Measurements from ENCODE around the gene FETUB. TPM values are rescaled to one million over a fixed set of nuclear protein-coding genes. Genes with fewer than 3 reads are reported as not detected.
A peak's percentile ranks its signal among the peaks of the same experiment; 100 is the strongest.

The FETUB gene
- total RNA-seq (not detected), polyA plus RNA-seq (not detected)

GRCh38 chr3:186639778-186640472 lies at the start of gene FETUB:
TSS of gene FETUB (plus strand) at chr3:186640399. CDS start at chr3:186640461, 62 bp downstream.
- Histone ChIP-seq H3K36me3 (ENCODE audit: control insufficient read depth, insufficient read depth, low read length) (no peaks in the 10 kb centered on the region), H3K4me3 (ENCODE audit: low read depth, low read length) (no peak within 1 kb of the TSS), H3K4me1 (ENCODE audit: control insufficient read depth, insufficient read depth, low read length, poor library complexity, severe bottlenecking) (no peaks in the 10 kb centered on the region), H3K27me3 (ENCODE audit: control insufficient read depth, insufficient read depth, low read length) (peaks cover 17% of the 10 kb centered on the region), H3K9me3 (ENCODE audit: control insufficient read depth in 2 of 2, low read length in 2 of 2) (no peaks in the 10 kb centered on the region), H3K27ac (ENCODE audit: insufficient read depth, low read length, poor library complexity, severe bottlenecking) (no peak within 1 kb of the TSS)
- Mint-ChIP-seq H3K27me3 (peaks cover 44% of the 10 kb centered on the region), H3K9me3 (peaks cover 0 to 1% (median 0%) of the 10 kb centered on the region in 7 donors), H3K27ac (no peak within 1 kb of the TSS), H3K36me3 (no peaks in the 10 kb centered on the region), H3K4me3 (no peak within 1 kb of the TSS), H3K4me1 (no peaks in the 10 kb centered on the region)
- ATAC-seq (ENCODE audit: low read depth in 2 of 2) (no peak), DNase-seq (no peak)

DNA sequence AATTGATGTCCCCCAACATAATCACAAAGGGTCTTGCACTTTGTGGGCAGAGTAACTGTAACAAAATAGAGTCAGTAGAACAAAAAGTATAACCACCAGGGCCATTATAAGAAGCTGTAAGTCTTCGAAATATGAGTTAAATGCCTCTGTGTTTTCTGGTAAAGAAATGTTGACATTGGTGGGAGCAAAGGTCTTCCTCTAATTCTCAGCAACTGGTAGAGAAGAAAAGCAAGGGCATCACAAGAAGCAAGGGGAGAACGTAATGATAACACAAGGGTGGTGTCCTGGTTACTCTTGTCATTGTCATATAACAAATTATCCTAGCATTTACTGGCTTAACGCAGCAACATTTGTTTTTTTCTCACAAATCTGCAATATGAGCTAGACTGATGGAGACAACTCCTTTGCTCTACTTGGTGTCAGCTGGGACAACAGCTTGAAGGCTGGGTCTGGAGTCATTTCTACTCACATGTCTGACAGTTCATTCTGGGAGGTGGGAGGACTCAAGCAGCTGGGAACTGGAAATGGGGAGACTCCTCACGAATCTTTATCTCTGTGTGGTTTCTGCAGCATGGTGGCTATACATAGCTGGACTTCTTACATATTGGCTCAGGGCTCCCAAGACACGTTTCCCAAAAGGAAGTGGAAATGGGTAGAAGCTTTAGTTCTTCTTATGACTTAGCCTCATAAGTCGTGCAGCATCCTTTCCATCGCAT lies 49.5 kb upstream of the FETUB start:
- peak overlapping the region; percentile 77 to 90 (median 86) for H3K27ac Mint-ChIP-seq
- H3K9me3 Mint-ChIP-seq, result no peaks in the 10 kb centered on the region
- H3K4me3 Mint-ChIP-seq, result no peak overlapping the region
- H3K36me3 Mint-ChIP-seq, result peaks cover 4% of the 10 kb centered on the region
- ATAC-seq (ENCODE audit: low read depth in 2 of 2) (no peak), DNase-seq (no peak)
- Histone ChIP-seq H3K27ac (ENCODE audit: insufficient read depth, low read length, poor library complexity, severe bottlenecking) (peak overlapping the region; percentile 51), H3K4me3 (ENCODE audit: low read depth, low read length) (no peak overlapping the region), H3K9me3 (ENCODE audit: control insufficient read depth in 2 of 2, low read length in 2 of 2) (no peaks in the 10 kb centered on the region), H3K27me3 (ENCODE audit: control insufficient read depth, insufficient read depth, low read length) (no peaks in the 10 kb centered on the region), H3K36me3 (ENCODE audit: control insufficient read depth, insufficient read depth, low read length) (peaks cover 4% of the 10 kb centered on the region), H3K4me1 (ENCODE audit: control insufficient read depth, insufficient read depth, low read length, poor library complexity, severe bottlenecking) (peaks cover 13% of the 10 kb centered on the region)
- H3K27me3 Mint-ChIP-seq, result no peaks in the 10 kb centered on the region
- peaks cover 10 to 19% (median 14%) of the 10 kb centered on the region in 4 donors for H3K4me1 Mint-ChIP-seq

DNA sequence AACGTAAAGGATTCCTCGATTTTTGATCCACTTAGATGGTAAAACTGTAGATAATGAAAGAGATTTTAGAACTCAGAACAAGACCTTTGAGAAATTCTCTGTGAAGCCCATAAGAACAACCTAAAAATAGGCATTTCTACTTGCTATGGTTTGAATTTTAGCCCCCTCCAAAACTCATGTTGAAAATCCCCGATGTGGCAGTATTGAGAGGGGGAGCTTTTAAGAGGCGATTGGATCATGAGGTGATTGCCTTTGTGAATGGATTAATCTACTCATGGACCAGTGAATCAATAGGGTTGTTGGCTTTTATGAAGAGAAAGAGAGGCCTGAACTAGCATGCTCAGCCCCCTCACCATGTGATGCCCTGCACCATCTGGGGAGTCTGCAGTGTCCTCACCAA lies 47.5 kb upstream of the FETUB start:
- Histone ChIP-seq H3K36me3 (ENCODE audit: control insufficient read depth, insufficient read depth, low read length) (no peaks in the 10 kb centered on the region), H3K4me1 (ENCODE audit: control insufficient read depth, insufficient read depth, low read length, poor library complexity, severe bottlenecking) (peaks cover 13% of the 10 kb centered on the region), H3K4me3 (ENCODE audit: low read depth, low read length) (no peak overlapping the region), H3K9me3 (ENCODE audit: control insufficient read depth in 2 of 2, low read length in 2 of 2) (no peaks in the 10 kb centered on the region), H3K27me3 (ENCODE audit: control insufficient read depth, insufficient read depth, low read length) (no peaks in the 10 kb centered on the region), H3K27ac (ENCODE audit: insufficient read depth, low read length, poor library complexity, severe bottlenecking) (no peak overlapping the region)
- H3K27me3 Mint-ChIP-seq, result peaks cover 6% of the 10 kb centered on the region
- no peak for DNase-seq
- no peaks in the 10 kb centered on the region for H3K9me3 Mint-ChIP-seq
- no peak for ATAC-seq (ENCODE audit: low read depth in 2 of 2)
- H3K4me1 Mint-ChIP-seq, result peaks cover 10 to 19% (median 14%) of the 10 kb centered on the region in 4 donors
- H3K4me3 Mint-ChIP-seq, result no peak overlapping the region
- no peak overlapping the region for H3K27ac Mint-ChIP-seq
- H3K36me3 Mint-ChIP-seq, result no peaks in the 10 kb centered on the region

DNA sequence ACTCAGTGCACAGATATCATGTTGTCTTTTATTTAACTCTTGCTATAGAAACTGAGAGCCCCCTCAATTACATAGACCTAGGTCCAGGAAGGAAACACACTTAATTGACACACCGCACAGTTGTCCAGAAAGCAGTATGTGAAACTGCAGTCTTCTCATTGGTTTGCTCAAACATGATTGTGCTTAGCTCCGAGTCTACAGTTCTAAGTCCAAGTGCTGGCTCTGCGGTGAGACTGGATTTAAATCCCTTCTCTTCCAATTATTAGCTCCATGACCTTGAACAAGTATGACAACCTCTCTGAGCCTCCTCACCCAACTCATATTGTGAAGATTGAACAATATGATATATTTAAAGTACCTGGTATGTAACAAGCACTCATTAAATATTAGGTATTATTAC lies 46.3 kb upstream of the FETUB start:
- DNase-seq, result no peak
- Histone ChIP-seq H3K27ac (ENCODE audit: insufficient read depth, low read length, poor library complexity, severe bottlenecking) (no peak overlapping the region), H3K9me3 (ENCODE audit: control insufficient read depth in 2 of 2, low read length in 2 of 2) (no peaks in the 10 kb centered on the region), H3K4me1 (ENCODE audit: control insufficient read depth, insufficient read depth, low read length, poor library complexity, severe bottlenecking) (peaks cover 13% of the 10 kb centered on the region), H3K27me3 (ENCODE audit: control insufficient read depth, insufficient read depth, low read length) (no peaks in the 10 kb centered on the region), H3K36me3 (ENCODE audit: control insufficient read depth, insufficient read depth, low read length) (no peaks in the 10 kb centered on the region), H3K4me3 (ENCODE audit: low read depth, low read length) (no peak overlapping the region)
- Mint-ChIP-seq H3K4me1 (peaks cover 9 to 16% (median 12%) of the 10 kb centered on the region in 4 donors), H3K9me3 (no peaks in the 10 kb centered on the region), H3K36me3 (no peaks in the 10 kb centered on the region), H3K27ac (no peak overlapping the region), H3K4me3 (no peak overlapping the region), H3K27me3 (peaks cover 6% of the 10 kb centered on the region)
- no peak for ATAC-seq (ENCODE audit: low read depth in 2 of 2)

DNA sequence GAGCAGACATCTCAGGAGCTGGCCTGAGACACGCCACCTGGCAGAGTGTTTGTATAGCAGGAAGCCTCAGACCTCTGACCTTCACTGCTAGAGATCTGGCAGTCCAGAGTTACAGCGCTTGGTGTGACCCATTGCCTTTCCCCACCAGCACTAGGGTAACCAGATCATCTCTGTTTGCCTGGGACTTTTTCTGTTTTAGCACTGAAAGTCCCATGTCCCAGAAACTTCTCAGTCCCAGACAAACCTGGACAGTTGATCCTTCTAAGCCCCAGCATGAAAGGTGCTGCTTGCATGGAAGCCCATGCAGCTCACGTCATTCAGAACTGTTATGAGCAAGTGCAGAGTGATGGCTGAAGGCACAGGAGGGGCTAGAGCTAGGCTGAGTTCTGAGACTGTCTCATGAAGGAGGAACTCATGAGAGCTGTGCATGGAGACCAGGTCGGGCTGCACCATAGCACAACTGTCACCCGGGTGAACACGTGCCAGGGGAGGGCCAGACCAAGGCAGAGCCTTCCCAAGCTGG lies 45.5 kb upstream of the FETUB start:
- no peak overlapping the region for H3K4me3 Mint-ChIP-seq
- Histone ChIP-seq H3K9me3 (ENCODE audit: control insufficient read depth in 2 of 2, low read length in 2 of 2) (no peaks in the 10 kb centered on the region), H3K36me3 (ENCODE audit: control insufficient read depth, insufficient read depth, low read length) (no peaks in the 10 kb centered on the region), H3K4me3 (ENCODE audit: low read depth, low read length) (no peak overlapping the region), H3K27me3 (ENCODE audit: control insufficient read depth, insufficient read depth, low read length) (no peaks in the 10 kb centered on the region), H3K27ac (ENCODE audit: insufficient read depth, low read length, poor library complexity, severe bottlenecking) (no peak overlapping the region), H3K4me1 (ENCODE audit: control insufficient read depth, insufficient read depth, low read length, poor library complexity, severe bottlenecking) (peaks cover 10% of the 10 kb centered on the region)
- peaks cover 6% of the 10 kb centered on the region for H3K27me3 Mint-ChIP-seq
- no peak for ATAC-seq (ENCODE audit: low read depth in 2 of 2)
- no peak for DNase-seq
- no peaks in the 10 kb centered on the region for H3K36me3 Mint-ChIP-seq
- H3K4me1 Mint-ChIP-seq, result peaks cover 7 to 12% (median 10%) of the 10 kb centered on the region in 4 donors
- no peaks in the 10 kb centered on the region for H3K9me3 Mint-ChIP-seq
- H3K27ac Mint-ChIP-seq, result no peak overlapping the region

DNA sequence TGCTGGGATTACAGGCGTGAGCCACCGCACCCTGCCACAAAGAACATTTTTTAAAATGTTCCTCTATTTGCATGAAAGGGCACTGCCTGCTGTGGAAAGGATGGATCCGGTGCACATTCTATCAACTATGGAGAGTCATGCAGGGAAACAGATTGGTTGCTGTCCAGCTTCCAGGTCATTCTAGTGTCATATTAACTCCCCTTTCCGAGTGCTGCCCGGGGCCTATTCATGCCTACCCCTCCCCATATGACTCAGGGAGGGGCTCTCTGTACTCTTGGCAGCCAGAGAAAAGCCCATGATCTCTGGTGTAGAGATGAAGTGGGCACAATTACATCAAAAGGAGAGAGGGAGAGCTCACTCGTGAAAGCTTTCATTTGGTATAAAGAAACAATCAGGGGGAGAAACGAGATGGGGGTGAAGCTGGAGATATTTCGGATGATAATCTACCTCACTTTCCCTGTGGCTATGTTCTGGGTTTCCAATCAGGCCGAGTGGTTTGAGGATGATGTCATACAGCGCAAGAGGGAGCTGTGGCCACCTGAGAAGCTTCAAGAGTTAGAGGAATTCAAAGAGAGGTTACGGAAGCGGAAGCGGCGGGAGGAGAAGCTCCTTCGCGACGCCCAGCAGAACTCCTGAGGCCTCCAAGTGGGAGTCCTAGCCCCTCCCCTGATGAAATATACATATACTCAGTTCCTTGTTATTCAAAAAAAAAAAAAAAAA lies 43.5 kb upstream of the FETUB start:
- Histone ChIP-seq H3K4me1 (ENCODE audit: control insufficient read depth, insufficient read depth, low read length, poor library complexity, severe bottlenecking) (no peaks in the 10 kb centered on the region), H3K27me3 (ENCODE audit: control insufficient read depth, insufficient read depth, low read length) (no peaks in the 10 kb centered on the region), H3K9me3 (ENCODE audit: control insufficient read depth in 2 of 2, low read length in 2 of 2) (no peaks in the 10 kb centered on the region), H3K36me3 (ENCODE audit: control insufficient read depth, insufficient read depth, low read length) (no peaks in the 10 kb centered on the region), H3K4me3 (ENCODE audit: low read depth, low read length) (no peak overlapping the region), H3K27ac (ENCODE audit: insufficient read depth, low read length, poor library complexity, severe bottlenecking) (no peak overlapping the region)
- no peak overlapping the region for H3K27ac Mint-ChIP-seq
- H3K27me3 Mint-ChIP-seq, result peaks cover 6% of the 10 kb centered on the region
- no peaks in the 10 kb centered on the region for H3K9me3 Mint-ChIP-seq
- no peaks in the 10 kb centered on the region for H3K36me3 Mint-ChIP-seq
- ATAC-seq (ENCODE audit: low read depth in 2 of 2) (no peak), DNase-seq (no peak)
- no peak overlapping the region for H3K4me3 Mint-ChIP-seq
- H3K4me1 Mint-ChIP-seq, result no peaks in the 10 kb centered on the region

- H3K27me3 Mint-ChIP-seq, result peaks cover 6% of the 10 kb centered on the region
- Histone ChIP-seq H3K27me3 (ENCODE audit: control insufficient read depth, insufficient read depth, low read length) (no peaks in the 10 kb centered on the region), H3K4me3 (ENCODE audit: low read depth, low read length) (no peak overlapping the region), H3K27ac (ENCODE audit: insufficient read depth, low read length, poor library complexity, severe bottlenecking) (no peak overlapping the region), H3K9me3 (ENCODE audit: control insufficient read depth in 2 of 2, low read length in 2 of 2) (no peaks in the 10 kb centered on the region), H3K36me3 (ENCODE audit: control insufficient read depth, insufficient read depth, low read length) (no peaks in the 10 kb centered on the region), H3K4me1 (ENCODE audit: control insufficient read depth, insufficient read depth, low read length, poor library complexity, severe bottlenecking) (no peaks in the 10 kb centered on the region)
- no peak overlapping the region for H3K4me3 Mint-ChIP-seq
- DNase-seq (no peak), ATAC-seq (ENCODE audit: low read depth in 2 of 2) (no peak)
- no peak overlapping the region for H3K27ac Mint-ChIP-seq
- H3K4me1 Mint-ChIP-seq, result no peaks in the 10 kb centered on the region
- H3K9me3 Mint-ChIP-seq, result peaks cover 0 to 2% (median 0%) of the 10 kb centered on the region in 7 donors
- no peaks in the 10 kb centered on the region for H3K36me3 Mint-ChIP-seq
Measured at GRCh38 chr3:186598108-186598784, 42.0 kb upstream of the FETUB start.

All from CD4-positive, CD25-positive, alpha-beta regulatory T cell (primary cell).